ENCODE measurements around the gene PHOSPHO1.
"Not testable (repeated sequence)": the region's sequence is repeated elsewhere in the genome, so short reads cannot be mapped to it uniquely, and the experiment has no call there.

The PHOSPHO1 gene, protein sequence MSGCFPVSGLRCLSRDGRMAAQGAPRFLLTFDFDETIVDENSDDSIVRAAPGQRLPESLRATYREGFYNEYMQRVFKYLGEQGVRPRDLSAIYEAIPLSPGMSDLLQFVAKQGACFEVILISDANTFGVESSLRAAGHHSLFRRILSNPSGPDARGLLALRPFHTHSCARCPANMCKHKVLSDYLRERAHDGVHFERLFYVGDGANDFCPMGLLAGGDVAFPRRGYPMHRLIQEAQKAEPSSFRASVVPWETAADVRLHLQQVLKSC

DNA sequence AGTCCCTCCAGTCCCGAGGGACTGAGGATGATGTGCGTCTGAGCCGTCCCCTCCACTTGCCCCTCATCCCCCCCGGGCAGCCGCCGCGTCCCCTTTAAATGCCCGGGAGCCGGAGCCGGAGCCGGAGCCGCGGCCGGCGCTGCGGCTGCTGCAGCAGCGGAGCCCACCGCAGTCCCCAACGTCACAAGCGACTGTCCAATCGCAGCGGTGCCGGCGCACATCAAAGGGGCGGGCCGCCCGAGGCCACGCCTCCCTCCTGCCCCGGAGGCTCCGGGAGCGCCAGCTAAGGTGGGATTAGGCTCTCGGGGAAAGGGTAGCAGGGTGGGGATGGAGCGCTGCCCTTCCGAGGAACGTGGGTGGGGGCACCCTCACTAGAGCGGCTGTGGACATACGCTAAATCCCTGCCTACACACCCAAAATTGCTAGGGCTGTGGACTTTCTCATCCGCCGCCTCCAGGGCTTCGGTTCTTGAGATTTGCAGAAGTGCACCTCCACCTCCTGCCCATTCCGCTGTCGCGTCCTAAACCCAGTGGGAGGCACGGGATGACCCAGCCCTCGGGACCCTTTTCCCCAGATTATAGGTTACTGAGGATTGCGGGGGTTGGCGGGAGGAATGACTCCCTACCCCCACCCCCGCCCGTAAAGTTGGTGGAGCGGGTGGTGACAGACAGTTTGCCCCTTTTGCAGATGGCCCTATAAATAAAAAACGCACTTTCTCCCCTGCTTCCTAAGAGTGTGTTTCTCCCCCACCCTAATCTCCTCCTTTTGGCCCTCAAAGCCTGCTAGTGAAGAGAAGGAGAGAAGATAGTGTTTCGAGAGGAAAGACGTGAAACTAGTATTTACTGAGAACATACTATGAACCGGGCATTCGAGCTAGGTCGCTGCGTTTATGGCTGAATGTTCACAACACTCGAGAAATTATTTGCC is at the start of gene PHOSPHO1:
Gene PHOSPHO1, minus strand, starts transcription at position 152 of the 927 bp plus-strand sequence. CDS start 4,096 bp downstream, outside the sequence.
- peak; percentile 69 for DNase-seq (ENCODE audit: low read depth)

DNA sequence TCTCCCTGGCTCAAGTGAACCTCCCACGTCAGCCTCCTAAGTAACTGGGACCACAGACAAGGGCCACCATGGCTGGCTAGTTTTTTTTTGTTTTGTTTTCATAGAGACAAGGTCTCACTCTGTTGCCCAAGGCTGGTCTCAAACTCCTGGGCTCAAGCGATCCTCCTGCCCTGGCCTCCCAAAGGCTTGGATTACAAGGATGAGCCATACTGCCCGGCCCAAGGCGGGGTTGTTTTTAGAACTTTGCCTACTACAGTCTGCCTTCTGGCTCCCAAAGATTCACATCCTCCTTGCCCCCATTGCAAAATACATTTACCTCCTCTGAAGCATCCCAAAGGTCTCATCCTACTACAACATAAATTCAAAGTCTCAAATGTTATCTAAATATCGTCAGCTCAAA is 49.5 kb upstream of the PHOSPHO1 start:
- no peak for DNase-seq (ENCODE audit: low read depth)

DNA sequence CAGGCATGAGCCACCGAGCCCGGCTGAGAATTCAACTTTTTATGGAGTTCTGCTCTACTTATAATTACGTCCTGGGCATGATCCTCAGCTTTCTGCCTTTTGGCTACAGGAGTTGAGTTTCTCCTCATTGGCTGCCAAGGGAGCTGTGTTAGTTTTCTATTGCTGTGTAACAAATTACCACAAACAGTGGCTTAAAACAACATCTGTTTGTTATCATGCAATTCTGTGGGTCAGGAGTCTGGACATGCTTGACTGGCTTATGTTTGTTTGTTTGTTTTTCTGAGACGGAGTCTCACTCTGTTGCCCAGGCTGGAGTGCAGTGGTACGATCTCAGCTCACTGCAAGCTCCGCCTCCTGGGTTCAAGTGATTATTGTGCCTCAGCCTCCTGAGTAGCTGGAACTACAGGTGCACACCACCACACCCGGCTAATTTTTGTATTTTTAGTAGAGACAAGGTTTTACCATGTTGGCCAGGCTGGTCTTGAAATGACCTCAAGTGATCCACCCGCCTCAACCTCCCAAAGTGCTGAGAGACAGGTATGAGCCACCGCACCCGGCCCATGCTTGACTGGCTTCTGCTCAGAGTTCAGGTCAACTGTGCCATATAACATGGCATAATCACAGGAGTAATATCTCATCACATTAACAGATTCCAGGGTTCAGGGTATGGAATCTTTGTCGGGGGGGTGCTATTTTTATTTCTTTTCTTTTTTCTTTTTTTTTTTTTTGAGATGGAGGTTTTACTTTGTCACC is 48.9 kb upstream of the PHOSPHO1 start:
- peak; percentile 25 for DNase-seq (ENCODE audit: low read depth)

DNA sequence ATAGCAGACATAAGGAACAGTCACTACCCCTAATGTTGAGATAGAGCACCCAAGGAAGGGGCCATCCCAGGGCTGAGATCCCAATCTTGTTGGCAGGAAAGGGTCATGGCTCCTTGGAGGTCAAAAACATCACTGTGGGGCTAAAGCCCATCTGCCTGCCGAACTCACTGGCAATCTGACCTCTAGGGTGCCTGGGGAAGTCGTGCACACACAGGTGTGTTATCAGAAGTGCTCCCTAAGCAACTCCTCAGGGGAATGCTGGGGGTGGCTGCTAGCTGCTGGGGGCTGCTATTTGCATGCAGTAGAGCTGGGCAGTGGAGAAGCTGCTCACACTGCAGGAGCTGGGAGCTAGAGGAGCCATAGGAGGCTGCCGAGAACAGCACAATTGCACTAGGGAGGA is 47.5 kb upstream of the PHOSPHO1 start:
- no peak for DNase-seq (ENCODE audit: low read depth)

DNA sequence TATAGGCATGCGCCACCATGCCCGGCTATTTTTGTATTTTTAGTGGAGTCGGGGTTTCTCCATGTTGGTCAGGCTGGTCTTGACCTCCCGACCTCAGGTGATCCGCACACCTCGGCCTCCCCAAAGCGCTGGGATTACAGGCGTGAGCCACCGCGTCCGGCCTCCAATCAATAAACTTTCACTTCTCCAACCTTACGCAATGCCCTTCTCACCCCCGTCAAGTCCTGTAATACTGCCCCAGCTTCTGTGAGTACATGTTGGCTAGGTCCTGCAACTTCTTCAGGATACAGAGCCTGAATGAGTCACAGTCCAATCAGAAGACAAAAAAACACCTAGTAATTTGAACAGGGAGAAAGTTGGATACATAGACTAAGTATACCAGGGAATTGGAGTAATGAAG is 47.1 kb upstream of the PHOSPHO1 start:
- DNase-seq (ENCODE audit: low read depth) = no peak

DNA sequence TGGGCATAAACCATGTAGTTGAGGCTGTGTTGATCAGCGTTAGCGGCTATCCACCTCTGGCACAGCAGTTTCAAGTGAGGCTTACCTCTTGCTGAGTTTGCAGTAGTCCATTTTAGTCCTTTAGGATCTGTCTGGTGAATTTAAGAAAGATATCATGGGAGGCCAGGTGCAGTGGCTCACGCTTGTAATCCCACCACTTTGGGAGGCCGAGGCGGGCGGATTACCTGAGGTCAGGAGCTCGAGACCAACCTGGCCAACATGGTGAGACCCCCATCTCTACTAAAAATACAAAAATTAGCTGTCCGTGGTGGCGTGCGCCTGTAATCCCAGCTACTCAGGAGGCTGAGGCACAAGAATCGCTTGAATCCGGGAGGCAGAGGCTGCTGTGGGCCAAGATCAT is 45.4 kb upstream of the PHOSPHO1 start:
- not testable (repeated sequence) for DNase-seq (ENCODE audit: low read depth)

DNA sequence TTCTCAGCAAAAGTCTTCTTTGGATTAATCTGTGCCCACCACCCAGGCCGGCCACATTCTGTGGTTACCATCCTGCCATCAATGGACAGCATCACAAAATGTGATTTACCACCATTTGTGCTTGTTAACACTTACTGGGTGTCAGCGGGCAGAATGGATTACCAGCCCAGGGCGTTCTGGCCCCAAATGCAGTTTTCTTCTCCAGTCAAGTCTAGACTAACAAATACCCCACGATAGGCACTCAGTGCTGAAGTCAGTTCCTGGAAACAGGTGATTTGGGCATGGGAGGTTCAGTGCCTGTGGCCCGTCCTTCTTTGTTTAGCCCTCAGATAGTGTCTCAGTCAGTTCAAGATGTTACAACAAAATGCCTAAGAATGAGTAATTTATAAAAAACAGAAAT is 38.8 kb upstream of the PHOSPHO1 start:
- DNase-seq (ENCODE audit: low read depth) = no peak

DNA sequence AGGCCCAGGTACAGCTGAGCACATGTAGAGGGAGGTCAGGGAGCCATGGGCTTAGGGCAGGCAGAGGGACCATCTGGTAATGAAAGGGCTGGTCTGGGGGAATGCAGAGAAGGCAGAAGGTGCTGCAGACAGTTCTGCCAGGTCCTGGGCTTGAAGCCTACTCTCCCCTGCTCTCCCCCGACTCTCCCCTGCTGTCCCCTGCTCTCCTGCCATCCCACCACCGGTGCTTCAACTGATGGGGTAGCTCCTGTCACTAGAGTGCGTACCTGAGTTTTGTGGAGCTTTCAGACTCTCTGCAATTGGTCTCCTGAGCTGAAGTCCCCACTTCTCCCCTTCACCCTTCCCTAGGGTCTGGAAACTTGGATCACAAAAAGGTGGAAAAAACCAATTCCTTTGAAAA is 37.3 kb upstream of the PHOSPHO1 start:
- no peak for DNase-seq (ENCODE audit: low read depth)

DNA sequence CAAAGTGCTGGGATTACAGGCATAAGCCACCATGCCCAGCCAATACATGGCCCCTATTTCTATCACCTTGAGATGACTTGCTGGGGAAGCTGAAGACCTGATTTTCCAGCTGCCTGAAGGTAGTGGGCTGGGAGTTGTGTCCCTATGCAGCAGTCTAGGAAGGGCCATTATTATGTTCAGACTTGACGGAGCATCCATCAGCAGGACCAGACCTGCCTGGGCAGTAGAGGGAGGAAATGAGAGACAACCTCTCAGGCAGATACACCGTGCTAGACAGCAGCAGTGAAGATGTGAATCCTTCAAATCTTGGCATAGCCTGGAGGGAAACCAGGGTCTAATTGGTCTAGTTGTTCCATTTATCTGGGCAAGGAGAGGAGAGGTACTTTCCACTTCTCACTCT is 35.6 kb upstream of the PHOSPHO1 start:
- DNase-seq (ENCODE audit: low read depth) = no peak

DNA sequence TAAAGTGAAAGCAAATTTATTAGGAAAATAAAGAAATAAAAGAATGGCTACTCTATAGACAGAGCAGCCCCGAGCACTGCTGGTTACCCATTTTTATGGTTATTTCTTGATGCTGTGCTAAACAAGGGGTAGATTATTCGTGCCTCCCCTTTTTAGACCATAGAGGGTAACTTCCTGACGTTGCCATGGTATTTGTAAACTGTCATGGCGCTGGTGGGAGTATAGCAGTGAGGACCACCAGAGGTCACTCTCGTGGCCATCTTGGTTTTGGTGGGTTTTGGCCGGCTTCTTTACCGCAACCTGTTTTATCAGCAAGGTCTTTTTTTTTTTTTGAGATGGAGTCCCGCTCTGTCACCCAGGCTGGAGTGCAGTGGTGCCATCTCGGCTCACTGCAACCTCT is 31.0 kb upstream of the PHOSPHO1 start:
- not testable (repeated sequence) for DNase-seq (ENCODE audit: low read depth)

DNA sequence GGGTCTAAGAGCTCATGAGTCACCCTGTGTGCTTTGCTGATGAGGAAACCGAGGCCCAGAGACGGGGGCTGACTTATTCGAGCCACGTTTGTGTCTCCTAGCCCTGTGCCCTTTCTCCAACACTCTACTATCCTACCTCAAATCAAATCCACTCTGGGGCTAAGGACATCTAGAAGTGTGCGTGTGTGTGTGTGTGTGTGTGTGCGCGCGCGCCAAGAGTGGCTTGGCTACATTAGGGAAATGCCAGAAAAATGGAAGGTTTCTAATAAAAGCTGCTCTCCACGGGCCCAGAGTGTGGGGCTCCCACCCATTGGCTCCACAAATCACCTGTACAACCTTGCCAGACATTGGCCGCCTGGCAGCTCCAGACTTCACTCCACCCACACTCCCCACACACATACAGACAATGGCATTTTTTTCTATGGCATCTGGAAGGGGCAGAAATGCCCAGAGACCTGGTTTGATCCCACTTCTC is 30.3 kb upstream of the PHOSPHO1 start:
- DNase-seq (ENCODE audit: low read depth) = no peak

DNA sequence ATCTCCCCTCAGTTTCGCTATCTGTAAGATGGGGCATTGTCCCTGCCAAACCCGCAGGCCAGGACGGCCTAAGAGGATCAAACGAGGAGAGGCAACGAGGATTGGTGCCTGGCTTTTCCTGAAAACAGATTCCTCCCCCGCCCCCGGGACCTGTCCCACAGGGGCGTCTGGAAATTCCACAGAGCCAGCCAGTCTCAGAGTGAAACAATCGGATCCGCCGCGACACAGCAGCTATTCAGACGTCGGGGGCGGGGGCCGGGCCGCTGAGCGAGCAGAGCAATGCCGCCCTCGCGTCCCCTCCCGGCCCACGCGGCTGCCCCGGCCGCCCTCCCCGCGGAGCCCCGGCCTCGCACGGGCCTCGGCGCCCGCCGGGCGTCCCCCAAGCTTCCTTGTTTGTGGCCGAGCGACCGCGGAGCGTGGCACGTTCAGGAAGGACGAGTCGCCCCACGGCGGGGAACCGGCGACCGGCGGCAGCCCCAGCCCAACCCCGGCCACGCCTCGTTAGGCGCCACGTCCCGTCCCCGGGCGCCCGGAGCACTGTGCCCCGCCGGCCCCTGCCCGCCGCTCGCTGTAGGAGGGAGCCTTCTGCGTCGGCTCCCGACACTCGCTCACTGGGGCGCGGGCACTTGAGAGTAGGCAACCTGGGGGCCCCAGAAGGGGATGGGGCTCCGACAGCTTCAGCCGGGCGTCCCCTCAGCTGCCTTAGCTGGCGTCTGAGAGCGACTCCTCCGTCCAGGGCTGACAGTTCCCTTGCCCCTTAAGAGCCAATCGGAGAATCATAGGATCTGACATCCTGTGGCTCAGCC is 29.6 kb upstream of the PHOSPHO1 start:
- peak; percentile 80 for DNase-seq (ENCODE audit: low read depth)

DNA sequence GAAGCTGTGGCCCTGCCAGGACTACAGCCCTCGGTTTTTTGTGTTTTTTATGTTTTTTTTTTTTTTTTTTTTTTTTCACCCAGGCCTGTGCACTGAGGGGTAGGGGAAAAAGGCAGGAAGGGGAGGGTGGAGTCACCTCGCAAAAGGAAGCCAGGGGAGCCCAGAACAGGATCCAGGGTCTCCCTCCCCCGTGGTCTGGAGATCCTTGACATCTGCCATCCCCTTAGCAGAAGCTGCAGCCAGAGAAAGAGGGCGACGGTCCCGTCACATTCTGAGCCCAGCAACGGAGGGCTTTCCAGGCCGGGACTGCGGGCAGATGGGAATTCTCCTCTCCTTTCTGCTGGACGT is 29.1 kb upstream of the PHOSPHO1 start:
- no peak for DNase-seq (ENCODE audit: low read depth)

DNA sequence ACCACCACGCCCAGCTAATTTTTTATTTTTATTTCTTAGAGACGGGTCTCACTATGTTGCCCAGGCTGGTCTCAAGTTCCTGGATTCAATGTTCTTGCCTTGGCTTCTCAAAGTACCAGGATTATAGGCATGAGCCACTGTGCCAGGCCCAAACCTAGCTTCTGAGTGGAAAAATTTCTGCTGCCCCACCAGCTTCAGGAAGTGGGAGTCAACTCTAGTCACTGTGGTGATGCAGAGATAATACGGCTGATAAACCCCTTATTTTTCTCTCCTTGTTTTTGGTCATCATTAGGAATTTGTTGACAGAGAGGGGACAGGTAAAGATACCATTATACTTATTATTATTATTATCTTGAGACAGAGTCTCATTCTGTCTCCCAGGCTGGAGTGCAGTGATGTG is 27.8 kb upstream of the PHOSPHO1 start:
- no peak for DNase-seq (ENCODE audit: low read depth)

DNA sequence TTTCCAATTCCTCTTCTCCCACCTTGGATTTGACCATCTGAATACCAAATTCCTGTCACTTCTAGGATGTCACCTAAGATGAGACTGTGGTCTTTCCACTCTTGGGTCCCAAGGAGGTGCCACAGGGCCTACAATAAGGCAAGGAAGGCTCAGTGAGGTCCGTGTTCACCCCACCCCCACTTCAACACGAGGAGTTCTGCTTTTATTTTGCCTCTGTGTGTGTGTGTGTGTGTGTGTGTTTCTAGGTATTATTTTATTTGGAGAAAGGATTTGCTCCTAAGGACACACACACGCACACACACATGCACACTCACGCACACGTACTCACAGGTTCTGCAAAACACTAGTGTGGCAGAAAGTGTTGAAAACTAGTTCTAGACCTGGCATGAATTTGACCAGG is 24.5 kb upstream of the PHOSPHO1 start:
- DNase-seq (ENCODE audit: low read depth) = no peak

DNA sequence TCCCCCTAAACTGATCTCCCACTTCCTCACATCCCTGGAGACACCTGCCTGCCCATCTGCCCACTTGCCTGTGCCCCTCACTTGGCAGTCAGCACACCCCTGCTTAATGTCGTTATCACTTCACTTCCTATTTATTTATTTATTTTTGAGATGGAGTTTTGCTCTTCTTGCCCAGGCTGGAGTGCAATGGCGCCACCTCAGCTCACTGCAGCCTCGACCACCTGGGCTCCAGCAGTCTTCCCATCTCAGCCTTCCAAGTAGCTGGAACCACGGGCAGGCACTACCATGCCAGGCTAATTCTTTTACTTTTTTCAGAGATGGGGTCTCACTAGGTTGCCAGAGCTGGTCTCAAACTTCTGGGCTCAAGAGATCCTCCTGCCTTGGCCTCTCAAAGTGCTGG is 23.5 kb upstream of the PHOSPHO1 start:
- DNase-seq (ENCODE audit: low read depth) = no peak

DNA sequence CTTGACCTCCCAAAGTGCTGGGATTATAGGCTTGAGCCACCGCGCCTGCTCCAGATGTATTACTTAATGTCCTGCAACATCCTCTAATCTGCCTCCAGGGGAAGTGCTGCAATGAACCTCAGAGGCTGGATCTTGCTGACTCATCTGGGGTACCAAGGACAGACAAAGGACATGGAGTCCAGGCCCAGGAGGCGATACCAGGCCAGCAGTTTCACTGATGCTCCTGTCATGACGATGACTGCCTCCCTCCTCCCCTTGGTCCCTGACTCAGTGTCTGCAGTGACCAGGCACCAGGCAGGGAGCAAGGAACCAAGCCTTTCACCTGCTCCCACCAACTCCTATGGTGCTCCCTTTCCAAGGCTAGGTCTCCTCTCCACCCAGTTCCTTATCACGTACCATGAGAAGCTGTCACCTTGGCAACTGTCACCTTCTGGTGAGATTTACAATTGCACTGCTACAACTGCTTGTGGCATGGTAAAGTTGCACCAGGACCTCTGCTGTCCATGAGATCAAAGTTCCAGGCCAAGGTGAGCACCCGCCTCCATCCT is 21.6 kb upstream of the PHOSPHO1 start:
- peak; percentile 35 for DNase-seq (ENCODE audit: low read depth)

DNA sequence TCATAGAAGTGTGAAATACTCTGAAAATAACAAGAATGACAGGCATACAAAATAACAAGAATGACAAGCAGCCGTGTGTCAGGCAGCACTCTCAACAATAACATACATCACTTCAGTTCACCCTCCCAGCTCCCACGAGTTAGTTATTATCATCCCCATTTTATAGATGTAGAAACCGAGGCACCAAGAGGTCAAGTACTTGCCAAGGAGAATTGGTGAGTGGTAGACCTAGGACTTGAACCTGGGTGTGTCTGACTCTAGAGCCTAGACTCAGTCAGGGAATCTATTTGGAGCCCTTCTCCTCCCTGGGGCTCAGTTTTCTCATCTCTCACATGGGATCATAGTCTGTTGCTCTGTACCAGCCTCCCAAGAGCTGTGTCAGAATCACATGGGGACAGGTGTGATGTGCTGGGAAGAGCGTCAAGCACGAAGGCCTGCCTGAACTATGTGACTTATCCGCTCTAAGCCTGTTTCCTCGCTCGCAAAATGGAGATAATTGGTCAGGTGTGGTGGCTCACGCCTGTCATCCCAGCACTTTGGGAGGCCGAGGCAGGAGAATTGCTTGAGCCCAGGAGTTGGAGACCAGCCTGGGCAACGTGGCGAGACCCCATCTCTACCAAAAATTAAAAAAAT is 19.4 kb upstream of the PHOSPHO1 start:
- DNase-seq (ENCODE audit: low read depth) = no peak

DNA sequence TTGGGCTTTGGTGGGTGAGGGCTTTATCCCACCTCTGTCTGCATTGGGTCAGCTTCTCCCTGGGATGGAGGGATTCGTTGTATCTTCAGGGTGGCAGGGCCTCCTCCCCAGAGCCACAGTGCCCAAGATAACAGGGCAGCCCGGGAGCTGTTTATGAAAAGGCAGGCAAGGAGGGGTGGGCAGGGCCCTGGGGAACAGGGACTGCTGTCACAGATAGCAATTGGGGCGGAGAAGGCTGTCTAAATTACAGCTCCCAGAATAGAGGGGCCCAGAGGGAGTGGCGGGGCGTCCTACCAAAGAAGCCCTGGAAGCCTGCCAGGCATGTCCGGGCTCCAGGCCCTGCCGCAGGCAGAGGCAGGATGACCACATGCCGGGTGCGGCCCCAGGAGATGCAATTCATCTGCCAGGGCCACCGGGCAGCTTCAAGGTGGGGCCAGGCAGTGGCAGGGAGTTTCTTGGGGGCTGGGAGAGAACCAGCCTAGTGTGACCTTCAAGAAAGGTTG is 18.8 kb upstream of the PHOSPHO1 start:
- DNase-seq (ENCODE audit: low read depth) = peak; percentile 19

DNA sequence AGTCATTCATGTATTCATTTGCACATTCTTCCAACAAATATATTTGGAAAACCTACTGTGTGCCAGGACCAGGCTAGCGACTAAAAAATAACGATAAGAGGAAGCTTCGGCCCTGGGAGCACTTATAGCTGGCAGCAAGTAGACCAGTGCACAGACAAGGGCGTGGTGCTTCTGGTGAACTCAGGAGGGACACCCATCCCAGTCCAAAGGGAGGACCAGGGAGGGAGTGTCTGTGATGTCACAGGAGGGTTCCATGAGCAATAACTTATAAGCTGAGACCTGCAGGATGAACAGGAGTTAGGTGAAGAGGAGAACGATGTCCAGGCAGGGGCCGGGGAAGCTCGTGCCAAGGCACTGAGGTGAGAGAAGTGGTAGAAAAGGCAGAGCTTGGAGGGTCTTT is 17.4 kb upstream of the PHOSPHO1 start:
- DNase-seq (ENCODE audit: low read depth) = no peak

DNA sequence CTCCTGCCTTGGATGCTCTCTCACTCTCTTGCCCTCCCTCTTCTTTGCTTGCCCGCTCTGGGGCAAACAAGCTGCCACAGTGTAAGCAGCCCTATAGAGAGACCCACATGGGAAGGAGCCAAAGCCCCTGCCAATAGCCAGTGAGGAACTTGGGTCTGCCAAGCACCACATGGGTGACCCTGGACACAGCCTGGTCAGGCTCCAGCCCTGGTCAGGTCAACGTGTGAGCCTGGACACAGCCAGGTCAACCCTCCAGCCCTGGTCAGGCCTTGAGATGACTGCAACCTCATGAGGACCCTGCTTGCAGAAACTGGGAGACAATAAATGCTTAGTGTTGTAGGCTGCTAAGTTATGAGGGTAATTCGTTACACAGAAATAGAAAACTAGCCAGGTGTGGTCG is 14.3 kb upstream of the PHOSPHO1 start:
- DNase-seq (ENCODE audit: low read depth) = no peak

All from fibroblast of gingiva (primary cell).